NCI-H1048 (cell line): ENCODE results near the gene NPHP4.

ENCODE experiments used
- DNase-seq: peaks from one replicate; lab custom pipeline; 2025; lab: John Stamatoyannopoulos, UW

NPHP4 gene

DNA sequence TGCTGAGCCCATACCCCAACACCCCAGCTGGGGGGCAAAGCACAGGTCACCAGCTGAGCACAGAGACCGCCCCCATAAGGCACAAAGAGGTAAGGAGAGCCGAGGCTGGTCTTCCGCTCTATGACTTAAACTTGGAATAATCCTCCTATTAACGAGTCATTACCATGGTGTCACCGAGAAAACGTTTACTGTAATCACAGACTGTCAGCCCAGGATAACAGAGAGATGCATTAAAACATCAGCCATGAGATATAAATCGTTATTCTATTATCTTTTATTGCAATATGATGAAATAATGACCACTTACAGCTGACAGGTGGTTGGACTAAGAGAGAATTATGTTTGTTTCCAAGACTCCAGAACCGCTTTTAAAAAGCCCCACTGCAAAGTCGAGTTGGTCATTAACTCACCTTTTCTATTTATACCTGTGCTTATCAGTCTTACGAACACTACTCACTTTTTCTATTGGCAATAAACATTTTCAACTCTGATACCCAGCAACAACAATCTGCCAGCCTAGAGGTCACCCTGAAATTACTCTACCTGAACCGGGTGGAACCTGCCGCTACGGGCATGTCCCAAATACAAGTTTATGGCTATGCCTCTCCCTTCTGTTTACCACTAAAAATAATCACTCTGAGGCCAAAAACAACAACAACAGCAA is 21.5 kb downstream of the NPHP4 start:
- no peak for DNase-seq

DNA sequence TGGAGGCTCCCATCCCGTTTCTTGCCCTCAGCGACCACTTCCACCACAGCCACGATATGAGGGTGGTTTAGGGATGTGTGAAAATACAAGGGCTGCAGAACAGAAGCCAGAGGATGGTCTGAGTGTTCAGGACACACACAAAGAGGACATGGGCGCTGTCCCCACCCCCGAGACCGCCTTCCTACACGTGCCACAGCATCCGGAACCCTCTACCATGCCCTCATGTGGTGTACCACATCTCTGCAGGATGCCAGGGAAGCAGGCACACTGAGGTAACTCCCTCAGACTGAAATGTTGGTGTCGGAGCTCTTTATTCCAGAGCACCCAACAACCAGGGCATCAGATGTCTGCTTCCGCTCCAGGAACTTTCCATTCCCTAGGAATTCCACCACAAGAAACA is 23.1 kb downstream of the NPHP4 start:
- no peak for DNase-seq

DNA sequence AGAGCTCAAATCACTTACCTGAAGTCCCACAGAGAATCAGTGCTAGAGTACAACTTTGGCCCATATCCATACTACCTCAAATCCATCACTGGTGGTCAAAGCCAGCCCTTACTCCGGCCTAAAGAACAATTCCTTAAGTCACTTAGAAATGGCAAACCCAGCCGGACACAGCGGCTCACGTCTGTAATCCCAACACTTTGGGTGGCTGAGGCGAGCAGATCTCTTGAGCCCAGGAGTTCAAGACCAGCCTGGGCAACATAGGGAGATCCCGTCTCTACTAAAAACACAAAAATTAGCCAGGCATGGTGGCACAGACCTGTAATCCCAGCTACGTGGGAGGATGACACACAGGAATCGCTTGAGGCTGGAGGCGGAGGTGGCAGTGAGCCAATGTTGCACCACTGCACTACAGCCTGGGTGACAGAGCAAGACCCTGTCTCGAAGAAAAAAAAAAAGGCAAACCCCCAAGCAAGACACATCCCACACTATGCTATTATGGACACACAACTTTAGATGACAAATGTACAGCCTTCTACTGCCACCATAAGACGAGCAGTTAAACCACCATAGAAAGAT is 24.0 kb downstream of the NPHP4 start:
- no peak for DNase-seq

DNA sequence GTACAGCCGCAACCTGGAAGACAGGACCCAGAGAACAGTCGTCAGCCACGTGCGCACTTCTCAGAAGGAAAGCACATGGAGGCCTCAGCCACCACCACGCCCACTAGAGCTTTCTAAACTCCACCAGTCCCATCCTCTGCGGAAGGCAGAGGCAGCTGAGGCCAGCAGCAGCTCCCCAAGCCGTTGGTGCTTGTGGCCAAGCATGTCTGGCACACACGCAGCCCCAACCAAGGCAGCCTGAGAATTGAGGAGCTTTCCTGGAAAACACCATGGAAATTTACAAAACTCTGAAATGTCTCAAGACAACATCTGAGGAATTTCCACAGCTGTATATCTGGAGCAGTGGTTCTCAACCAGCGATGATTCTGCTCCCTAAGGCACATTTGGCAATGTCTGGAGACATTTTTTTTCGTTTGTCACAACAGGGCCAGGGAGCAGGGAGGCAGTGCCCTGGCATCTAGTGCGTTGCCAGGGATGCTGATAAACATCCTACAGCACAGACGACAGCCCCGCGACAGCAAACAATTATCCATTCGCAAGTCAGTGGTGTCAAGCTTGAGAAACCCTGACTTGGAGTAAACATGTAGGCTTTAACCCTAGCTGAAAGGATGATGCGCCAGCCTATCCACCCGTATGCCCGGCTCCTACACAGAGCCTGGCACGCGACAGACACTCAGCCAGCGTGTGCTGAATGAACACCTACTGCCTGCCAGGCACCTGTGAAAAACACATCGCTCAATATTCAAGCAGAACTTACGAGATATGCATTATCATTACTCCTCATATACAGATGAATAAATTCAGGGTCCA is 24.7 kb downstream of the NPHP4 start:
- no peak for DNase-seq

DNA sequence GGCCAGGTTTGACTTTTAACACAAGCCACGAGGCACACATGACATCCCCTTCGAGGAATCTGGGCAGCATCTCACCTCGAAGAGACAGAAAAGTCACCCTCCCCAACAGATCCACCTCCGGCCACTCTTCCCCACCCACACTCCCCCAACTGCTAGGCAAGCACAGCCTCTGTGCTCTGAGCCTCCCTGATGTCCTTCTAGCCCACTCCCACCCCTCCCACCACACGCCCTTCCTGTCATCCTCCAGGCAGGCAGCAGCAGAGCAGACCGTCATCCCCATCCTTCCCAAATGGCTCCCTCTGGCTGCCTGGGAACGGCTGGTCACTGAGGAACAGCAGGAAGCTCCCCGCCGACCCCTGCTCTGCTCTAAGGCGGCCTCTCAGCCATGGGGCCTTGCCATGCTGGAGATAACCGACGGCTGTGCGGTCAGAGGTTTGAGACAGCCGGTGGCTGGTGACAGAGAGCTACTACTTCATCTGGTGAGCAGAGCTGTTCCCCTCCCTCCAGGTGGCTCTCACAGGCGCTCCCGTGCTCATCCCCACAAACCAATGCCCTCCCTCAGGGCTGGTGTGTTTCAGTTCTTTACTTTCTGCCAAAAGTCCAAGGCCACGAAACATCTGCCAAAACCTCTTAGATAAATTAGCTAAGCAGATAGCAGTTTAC is 25.6 kb downstream of the NPHP4 start:
- no peak for DNase-seq

DNA sequence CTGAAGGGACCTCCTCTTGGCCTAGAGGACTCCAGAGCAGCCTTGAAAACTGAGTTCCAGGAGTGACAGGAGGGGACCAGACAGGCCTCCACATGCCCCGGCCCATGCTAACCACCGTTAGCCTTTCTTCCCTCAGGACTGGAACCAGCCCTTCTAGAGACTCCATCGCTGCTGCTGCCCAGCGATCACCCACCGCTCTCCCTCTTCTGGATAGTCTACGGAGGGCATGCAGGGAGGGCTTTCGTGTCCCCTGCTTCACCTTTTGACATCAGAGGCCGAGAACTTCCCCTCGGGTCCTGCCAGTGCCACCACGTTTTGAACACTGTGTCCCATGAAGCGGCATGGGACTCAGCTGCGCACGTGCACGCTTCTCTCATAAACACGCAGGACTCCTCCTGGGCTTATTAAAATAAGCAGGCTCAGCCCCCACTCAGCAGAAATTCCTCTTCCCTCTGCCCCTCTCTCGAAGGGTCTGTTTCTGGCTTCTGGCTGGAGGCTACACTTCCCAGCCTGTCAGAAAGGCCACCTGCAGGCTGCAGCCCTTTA is 26.6 kb downstream of the NPHP4 start:
- no peak for DNase-seq

DNA sequence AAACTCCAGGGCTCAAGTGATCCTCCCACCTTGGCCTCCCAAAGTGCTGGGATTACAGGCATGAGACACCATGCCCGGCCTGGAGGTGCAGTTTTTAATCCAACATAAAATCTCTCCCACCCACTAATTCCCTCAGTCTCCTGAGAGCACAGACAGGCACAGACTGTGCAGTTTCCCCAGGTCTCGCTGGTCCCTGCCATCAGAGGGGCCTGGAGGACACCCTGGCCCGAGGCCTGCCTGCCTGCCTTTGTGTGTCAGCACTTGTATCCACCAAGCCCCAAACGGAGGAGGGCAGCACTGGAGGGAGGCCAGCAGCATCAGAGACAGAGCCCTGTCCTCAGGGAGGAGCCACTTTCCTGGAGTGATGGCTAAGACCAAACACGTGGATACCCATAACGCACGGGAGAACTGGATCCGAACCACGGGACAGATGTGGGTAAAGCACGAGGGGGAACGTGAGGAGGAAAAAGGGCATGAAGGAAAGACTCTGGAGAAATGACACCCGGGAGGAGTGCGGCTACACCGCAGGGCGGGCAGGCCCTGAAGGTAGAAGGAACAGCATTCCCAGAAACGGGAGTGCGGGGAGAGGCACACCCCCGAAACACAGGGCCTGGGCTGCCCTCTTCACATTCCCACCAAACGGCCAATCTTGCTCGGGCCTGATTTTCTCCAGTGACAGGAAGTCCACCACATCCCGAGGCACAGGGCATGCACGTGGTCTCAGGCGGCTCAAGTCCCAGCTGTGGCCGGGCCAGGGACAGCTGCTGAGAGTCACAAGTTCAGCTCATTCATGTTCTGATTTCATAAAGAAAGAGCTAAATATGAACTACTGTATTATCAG is 29.7 kb downstream of the NPHP4 start:
- no peak for DNase-seq

DNA sequence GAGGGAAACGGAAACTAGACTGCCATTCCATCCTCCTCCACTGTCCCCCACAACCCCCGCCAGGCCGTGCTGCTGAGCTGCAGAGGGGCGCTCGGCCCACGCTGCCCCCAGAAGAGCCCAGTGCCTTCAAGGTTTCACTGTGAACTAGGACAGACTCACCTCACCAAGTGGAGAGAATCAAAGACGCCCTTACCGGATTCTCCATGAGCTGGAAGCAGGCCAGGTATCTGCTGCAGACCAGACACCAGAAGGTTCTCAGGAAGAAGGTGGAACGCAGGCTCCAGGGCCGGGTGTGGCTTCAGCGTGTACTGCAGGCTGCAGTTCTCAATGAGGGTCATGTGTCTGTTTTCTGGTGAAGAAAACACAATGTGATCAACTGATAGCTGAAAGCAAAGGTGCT is 30.6 kb downstream of the NPHP4 start:
- no peak for DNase-seq

DNA sequence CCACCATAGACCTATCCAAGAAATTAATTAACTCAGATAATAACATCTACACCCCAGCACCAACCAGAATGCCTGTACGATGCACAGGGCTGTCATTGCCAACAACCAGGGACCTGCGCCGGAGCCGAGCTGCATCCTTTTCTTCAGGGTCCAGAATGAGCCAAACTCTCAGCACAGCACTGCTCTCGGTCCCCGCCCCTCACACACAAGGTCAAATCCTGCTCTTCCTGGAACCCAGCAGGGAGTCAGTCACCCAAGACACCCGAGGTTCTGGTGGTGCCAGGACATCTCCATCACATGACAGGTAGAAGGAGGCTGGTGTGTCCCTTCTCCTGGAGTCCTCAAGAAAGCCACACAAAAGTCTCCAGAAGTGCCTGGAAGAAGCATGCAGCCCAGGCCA is 31.9 kb downstream of the NPHP4 start:
- DNase-seq: no peak

DNA sequence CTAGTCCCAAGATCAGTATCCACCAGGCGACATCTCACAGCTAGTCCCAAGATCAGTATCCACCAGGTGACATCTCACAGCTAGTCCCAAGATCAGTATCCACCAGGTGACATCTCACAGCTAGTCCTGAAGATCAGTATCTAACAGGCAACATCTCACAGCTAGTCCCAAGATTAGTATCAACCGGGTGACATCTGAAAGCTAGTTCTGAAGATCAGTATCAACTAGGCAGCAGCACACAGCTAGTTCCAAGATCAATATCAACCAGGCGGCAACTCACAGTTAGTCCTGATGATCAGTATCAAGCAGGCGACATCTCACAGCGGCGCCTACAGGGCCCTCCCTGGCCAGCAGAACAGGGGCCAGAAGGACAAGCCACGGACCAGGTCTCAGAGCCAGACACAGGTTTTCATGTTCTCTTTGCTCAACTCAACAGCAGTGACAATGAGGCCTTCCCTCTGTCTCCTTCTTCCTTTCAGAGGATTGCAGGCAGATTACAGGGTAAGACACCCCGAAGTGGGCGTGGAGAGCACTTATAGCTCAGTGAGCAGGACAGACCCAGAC is 32.5 kb downstream of the NPHP4 start:
- DNase-seq: no peak

DNA sequence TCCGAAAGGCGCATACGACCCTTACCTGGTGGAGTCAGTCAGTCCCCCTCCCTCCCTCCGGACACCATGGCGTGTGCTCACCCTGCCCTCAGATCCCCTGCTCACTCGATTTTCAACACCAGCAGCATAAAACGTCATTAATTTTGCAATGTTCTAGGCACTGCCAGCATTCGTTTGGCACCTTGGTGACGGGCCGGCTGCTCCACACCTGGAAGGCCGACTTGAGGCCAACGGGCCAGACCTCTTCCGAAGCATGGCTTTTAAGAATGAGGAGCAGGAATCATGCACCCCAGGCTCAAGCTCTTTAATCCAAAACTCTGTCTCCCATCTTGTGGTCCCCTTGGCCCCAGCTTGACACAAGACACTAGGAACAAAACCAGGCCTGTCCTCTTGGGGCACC is 33.1 kb downstream of the NPHP4 start:
- no peak for DNase-seq

DNA sequence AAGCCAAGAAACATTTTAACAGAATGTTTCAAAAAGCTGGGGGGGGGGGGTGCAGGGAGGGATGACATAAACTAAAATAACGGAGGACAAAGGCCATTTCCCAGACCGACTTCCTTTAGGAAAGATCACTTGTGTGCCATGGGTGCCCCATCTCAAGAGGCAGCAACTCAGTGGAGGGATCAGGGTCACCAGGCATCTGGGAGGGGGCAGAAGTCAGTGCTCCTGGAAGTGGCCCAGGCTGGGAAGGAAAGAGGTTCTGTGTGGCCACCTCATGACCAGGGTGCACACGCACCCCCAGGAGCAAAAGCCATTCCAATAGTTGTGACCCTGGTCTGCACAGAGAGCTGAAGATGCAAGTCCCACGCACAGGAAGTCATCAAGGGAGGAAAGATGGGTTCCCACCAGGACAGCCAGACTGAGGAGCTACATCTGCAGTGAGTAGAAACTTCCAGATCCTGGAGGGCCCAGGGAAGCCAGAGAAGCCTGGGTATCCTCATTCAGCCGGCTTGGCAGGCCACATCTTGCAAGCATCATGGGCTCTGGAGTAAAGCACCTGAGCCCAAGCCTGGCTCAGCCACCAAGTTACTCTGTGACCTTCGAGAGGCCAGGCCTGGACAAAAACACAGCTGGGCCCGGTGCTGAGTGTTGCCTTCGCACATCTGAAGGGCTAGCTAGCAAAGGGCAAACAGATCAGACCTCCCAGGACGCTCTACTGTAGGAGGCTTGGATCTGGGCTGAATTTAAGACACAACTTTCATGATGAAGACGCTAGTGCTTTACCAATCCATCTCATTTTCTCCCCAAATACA is 36.0 kb downstream of the NPHP4 start:
- DNase-seq: no peak

DNA sequence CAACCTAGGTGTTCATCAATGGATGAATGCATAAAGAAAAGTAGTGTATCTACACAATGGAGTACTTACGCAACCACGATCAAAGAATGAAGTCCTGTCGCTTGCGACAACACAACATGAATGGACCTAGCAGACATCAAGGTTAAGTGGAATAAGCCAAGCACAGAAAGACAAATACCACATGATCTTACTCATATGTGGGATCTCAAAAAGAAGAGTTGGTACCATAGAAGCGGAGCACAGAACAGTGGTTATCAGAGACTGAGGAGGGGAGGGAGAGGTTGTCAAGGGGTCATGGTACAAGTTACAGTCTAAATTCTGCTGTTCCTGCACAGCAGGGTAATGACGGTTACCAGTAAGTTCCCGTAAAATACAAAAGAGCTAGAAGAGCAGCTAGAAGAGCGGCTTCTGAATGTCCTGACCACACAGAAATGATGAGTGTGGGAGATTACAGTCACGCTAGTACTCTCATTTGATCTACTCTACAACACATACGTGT is 36.7 kb downstream of the NPHP4 start:
- no peak for DNase-seq

DNA sequence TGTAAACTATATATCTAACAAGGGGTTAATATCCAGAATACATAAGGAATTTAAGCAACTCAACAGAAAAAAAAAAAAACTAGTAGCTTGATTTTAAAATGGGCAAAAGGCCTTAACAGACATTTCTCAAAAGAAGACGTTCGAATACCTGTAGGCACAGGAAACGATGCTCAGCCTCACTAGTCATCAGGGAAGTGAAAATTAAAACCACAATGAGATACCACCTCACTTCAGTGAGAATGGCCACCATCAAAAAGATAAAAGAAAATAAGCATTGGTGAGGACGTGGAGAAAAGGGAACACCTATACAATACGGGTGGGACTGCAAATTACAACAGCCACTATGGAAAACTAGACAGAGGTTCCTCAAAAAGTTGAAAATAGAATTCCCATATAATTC is 37.3 kb downstream of the NPHP4 start:
- DNase-seq: no peak

DNA sequence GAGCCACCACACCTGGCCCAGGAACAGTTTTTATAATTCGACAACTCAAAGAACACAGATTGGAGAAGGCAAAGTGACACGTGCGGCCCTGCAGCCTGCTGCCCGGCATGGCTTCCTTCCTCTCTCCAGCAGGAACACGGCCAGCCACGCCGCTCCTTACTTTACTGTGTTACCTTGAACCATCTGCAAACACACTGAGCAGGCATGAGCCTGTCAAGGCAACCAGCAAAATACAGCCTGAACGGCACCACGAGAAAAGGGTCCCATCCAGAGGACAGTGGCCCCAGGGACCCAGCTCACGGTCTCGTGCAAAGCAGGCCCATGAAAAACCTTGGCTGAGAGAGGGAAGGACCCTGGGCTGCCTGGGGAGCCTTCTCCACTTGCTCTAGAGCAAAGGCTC is 38.8 kb downstream of the NPHP4 start:
- DNase-seq: no peak

DNA sequence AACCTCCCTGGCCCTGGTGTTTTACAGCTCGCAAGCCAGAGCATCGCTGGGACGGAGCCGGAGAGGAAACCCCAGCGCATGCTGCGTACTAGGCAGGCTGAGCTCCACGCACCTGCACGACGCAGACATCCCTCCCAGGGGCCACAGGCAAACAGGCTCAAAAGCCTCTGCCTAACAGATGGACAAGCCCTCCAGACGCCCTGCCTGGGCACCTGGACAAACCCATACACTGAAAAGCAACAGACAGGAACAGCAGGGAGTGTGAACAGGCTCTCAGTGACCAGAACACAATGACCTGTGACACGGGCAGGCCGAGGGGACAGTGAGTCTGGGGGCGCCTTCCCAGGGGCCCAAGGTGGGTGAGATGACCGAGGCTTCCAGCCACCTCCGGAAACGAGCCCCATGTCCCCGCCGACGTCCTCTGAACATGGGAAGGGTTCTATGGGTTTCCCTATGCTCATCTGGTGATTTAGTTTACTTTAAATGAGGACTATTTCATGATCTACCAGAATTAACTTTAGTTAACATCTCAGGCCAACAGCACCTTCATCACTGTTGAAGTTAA is 40.3 kb downstream of the NPHP4 start:
- no peak for DNase-seq

DNA sequence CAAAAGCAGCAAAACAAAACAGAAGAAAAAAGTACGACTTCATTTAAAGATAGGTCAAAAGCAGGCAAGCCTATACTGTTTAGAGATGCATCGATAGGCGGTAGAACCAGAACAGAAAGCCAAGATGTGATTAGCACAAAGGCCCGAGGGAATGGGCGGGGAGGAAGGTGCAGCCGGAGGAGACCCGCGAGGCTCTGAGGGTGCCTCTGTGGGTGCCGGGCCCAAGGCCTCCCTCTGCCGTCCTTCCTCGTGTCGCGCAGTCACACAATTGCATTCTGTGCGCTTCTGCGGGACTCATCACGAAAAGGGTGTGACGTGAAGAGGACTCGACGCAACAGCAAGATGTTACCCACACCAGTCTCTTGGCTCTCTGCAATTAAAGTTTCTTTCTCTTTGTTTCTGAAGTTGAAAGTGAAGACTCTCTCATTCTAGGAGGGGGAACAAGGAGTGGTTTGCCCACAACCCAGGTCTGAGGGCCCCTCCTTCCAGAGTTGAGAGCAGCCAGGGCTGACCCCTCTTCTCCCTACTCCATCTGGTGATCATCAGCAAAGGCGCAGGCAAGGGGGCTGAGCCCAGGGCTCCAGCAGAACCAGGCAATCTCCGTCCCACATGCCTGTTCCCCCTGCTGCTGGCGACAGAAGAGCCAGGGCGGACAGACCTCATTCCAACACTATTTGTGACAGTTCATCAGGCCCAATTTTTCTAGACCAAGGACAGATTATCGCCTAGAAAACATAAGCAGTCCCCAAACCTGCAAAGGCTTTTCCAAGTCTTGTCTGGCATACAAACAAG is 41.0 kb downstream of the NPHP4 start:
- no peak for DNase-seq

DNA sequence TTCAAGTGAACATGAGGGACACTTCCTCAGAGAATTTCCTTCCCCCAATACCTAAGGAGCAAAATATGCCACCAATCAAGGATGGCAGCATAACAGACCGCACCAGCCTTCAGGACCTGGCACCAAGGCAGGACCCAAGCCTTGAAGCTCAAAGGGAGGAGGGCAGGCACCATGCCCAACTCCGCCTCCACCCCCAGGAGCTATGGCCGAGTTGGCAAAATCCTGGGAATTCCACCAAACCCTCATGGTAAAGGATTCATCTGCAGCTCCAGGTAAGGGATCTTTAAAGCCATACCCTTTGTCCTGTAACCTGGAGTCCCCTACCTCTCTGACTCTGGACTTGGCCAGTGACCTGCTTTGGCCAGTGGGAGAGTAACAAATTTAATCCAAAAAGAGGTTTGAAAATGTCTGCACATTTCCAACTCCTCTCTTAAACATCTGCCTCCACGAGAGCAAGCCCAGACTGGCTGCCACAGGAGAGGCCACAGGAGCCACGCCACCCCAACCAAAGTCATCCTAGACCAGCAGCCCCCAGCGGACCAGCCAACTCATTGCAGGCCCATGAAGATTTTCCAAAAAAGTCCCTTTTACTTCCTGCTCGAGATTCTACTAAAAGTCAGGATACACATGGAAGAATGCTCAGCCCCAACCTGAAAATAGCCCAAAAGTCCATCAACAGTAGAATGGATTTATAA is 41.9 kb downstream of the NPHP4 start:
- no peak for DNase-seq

DNA sequence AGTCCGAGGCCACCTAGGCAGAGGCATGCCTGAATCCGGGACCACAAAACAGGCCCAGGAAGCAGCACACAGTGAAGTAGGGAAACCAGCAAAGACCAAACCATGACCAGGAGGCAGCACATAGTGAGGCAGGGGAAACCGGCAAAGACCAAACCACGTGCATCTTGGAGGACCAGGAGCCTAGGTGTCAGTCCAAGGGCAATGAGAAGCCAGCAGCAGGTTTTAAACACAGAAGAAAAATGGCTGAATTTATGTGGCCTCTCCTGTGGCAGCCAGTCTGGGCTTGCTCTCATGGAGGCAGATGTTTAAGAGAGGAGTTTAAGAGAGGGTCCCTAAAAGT is 42.5 kb downstream of the NPHP4 start:
- no peak for DNase-seq
